Rectal smooth muscle tissue (tissue), 1 donor: ENCODE measurements around the gene COL27A1.

Experiments used
- H3K27ac ChIP-seq: one replicate; pipeline ENCODE4 v1.7.0; 2013; ENCODE audit warnings: low read depth, low read length, inconsistent platforms
- H3K27me3 ChIP-seq: one replicate; pipeline ENCODE4 v1.7.0; 2013; ENCODE audit warnings: low read length; ENCODE audit not compliant: control insufficient read depth, insufficient read depth
- H3K36me3 ChIP-seq: one replicate; pipeline ENCODE4 v1.7.0; 2013; ENCODE audit warnings: low read length; ENCODE audit not compliant: control insufficient read depth, insufficient read depth
- H3K4me1 ChIP-seq: one replicate; pipeline ENCODE4 v1.7.0; 2013; ENCODE audit warnings: low read length; ENCODE audit not compliant: control insufficient read depth, insufficient read depth
- H3K4me3 ChIP-seq: one replicate; pipeline ENCODE4 v1.7.0; 2013; ENCODE audit warnings: low read length
- H3K9ac ChIP-seq: one replicate; pipeline ENCODE4 v1.7.0; 2013; ENCODE audit warnings: low read length

COL27A1 gene

DNA sequence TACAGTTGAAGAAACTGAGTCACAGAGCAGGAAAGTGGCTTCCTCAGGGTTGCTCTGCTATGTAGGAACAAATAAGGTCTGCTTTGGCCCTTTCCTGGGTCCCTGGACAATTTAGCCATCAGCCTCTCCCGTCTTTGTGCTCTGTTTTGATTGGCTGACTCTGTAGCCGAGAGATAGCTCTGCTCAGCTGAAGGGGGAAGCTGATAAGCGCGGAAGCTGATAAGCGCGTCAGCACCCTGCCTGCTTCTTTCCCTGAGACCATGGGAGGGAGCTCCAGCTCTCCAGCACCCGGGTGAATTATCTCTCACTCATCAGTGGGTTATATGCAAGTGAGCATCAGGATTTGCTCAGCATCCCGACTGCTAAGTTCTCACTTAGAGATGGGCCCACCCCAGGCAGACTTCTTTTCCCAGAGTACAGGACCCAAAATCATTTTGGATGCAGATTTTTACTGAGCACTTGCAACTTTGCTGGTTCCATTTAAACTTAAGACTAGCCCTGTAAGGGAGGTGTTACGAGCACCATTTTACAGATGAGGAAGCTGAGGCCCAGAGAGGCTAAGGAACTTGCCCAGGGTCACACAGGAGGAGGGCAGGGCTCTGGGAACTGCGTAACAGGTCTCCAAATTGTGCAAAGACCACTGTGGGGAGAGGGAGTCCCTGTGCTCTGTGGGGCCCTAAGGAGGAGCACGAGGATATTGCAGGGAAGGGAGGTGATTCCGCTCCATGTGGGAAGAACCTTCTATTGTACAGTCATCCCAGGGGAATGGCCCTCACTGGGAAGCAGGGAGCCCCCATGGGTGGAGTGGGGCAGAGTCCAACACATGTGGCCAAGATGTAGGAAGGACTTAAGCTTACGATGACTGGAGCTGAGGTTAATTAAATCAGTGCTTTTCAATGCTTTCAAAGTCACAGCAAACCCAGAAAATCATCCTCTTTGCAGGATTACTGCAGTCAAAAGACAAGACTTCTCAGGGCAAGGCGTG lies 83.8 kb downstream of the COL27A1 start:
- Histone ChIP-seq H3K36me3 (no peaks in the 10 kb centered on the region), H3K27me3 (no peaks in the 10 kb centered on the region), H3K9ac (no peak overlapping the region), H3K4me3 (no peak overlapping the region), H3K4me1 (no peaks in the 10 kb centered on the region), H3K27ac (no peak overlapping the region)

DNA sequence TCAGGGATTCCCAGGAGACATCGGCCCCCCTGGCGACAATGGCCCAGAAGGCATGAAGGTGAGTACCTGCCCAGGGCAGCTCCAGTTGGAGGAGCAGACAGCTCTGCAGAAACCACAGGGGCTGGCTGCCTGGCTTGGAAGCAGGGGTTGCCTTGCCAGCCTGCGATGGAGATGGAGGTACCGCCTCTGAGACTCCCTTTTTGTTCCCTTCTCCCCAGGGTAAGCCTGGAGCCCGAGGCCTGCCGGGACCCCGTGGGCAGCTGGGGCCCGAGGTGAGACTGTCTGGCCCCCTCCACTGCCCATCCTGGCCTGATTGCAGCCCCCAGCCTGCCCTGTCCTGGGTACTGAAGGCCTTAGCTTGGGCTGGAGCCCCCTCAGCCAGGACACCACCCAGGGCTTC lies 84.9 kb downstream of the COL27A1 start:
- H3K27me3 ChIP-seq = no peaks in the 10 kb centered on the region
- H3K4me3 ChIP-seq = no peak overlapping the region
- H3K4me1 ChIP-seq = no peaks in the 10 kb centered on the region
- no peaks in the 10 kb centered on the region for H3K36me3 ChIP-seq
- H3K9ac ChIP-seq = no peak overlapping the region
- H3K27ac ChIP-seq = no peak overlapping the region

DNA sequence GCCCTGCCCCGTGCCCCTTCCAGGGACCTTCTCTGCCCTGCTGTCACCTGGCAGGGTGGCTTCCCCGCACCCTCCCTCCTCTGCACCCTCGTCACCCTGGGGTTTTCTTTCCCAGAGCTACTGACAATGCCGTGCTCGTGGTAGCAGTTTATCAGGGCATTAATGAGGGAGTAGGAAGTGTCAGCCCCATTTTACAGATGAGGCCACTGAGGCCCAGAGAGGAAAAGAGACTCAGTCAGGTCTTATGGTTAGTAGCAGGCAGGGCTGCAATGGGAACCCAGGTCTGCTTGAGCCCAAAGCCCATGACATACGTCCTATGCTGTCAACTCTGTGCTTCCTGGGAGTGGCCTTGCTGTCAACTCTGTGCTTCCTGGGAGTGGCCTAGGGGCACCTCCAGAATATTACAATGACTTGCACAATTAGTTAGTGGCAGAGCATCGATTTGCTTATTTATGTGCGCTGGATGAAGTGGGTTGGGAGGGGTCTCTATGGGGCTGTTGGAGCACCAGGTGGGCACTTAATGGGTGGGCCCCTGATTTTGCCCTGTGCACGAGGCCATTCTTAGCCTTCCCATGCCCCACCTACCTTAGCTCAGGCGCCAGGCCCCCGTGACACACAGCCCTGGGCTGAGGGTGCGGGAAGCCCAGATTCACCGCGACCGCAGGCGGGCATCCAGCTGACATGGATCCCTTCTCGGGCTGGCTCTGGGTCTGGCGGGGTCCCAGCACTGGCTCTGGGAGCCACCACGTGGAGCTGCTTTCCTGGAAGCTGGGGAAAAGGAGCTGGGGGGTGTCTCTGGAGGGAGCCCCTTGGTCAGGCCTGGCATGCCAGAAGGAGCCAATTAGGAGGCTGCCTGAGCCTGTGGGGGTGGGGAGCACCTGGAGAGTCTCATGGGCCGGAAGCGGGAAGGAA lies 85.6 kb downstream of the COL27A1 start:
- no peaks in the 10 kb centered on the region for H3K4me1 ChIP-seq
- no peak overlapping the region for H3K4me3 ChIP-seq
- no peak overlapping the region for H3K27ac ChIP-seq
- no peaks in the 10 kb centered on the region for H3K36me3 ChIP-seq
- no peaks in the 10 kb centered on the region for H3K27me3 ChIP-seq
- H3K9ac ChIP-seq = no peak overlapping the region

GRCh38 chr9:114242837-114243236 lies 87.5 kb downstream of the COL27A1 start:
- Histone ChIP-seq H3K4me3 (no peak overlapping the region), H3K27me3 (no peaks in the 10 kb centered on the region), H3K27ac (no peak overlapping the region), H3K36me3 (no peaks in the 10 kb centered on the region), H3K9ac (no peak overlapping the region), H3K4me1 (peaks cover under 1% of the 10 kb centered on the region)

DNA sequence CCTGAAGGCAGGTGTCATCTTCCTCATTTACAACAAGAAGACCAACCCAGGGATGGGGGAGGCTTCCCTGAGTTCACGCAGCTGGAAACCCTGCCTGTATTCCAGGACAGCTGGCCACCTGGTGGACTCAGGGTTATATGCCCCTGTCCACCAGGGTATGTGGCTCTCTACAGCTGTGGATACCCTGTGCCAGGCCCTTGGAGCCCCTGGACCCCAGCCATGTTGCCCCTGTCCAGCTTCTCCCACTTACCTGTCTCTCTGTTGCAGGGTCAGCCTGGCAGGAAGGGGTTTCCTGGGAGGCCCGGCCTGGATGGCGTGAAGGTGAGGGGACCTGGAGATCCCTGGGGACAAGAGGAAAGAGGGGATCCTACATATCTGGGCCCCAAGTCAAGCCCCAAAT lies 87.9 kb downstream of the COL27A1 start:
- no peak overlapping the region for H3K27ac ChIP-seq
- peaks cover 4% of the 10 kb centered on the region for H3K4me1 ChIP-seq
- no peak overlapping the region for H3K9ac ChIP-seq
- no peaks in the 10 kb centered on the region for H3K27me3 ChIP-seq
- H3K36me3 ChIP-seq = no peaks in the 10 kb centered on the region
- no peak overlapping the region for H3K4me3 ChIP-seq

GRCh38 chr9:114244570-114244969 lies 89.2 kb downstream of the COL27A1 start:
- H3K27me3 ChIP-seq = no peaks in the 10 kb centered on the region
- no peaks in the 10 kb centered on the region for H3K36me3 ChIP-seq
- no peak overlapping the region for H3K27ac ChIP-seq
- peaks cover 16% of the 10 kb centered on the region for H3K4me1 ChIP-seq
- no peak overlapping the region for H3K4me3 ChIP-seq
- H3K9ac ChIP-seq = no peak overlapping the region

DNA sequence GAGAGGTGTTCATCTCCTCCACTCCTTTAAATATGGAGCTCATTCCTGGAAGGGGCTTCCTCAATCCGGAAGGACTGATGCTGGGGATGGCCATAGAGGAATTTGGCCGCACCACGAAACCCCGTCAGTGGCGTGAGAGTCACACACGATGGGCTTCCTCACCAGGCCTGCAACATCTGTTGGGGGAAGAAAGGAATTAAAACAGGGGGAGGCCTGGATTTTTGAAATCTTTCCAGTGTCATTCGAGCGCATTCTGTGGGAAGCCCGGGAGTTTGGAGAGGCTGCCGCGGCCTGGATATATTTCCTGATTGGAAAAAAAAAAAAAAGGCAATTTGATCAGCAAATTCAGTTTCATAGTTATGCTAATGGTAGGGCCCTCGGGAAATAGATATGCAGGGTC lies 91.2 kb downstream of the COL27A1 start:
- no peak overlapping the region for H3K9ac ChIP-seq
- peaks cover 26% of the 10 kb centered on the region for H3K4me1 ChIP-seq
- H3K27me3 ChIP-seq = no peaks in the 10 kb centered on the region
- H3K36me3 ChIP-seq = no peaks in the 10 kb centered on the region
- H3K4me3 ChIP-seq = no peak overlapping the region
- H3K27ac ChIP-seq = no peak overlapping the region

- H3K4me1 ChIP-seq = peaks cover 26% of the 10 kb centered on the region
- H3K36me3 ChIP-seq = no peaks in the 10 kb centered on the region
- no peak overlapping the region for H3K9ac ChIP-seq
These were observed 91.7 kb downstream of the COL27A1 start for GRCh38 chr9:114247077-114247476.

DNA sequence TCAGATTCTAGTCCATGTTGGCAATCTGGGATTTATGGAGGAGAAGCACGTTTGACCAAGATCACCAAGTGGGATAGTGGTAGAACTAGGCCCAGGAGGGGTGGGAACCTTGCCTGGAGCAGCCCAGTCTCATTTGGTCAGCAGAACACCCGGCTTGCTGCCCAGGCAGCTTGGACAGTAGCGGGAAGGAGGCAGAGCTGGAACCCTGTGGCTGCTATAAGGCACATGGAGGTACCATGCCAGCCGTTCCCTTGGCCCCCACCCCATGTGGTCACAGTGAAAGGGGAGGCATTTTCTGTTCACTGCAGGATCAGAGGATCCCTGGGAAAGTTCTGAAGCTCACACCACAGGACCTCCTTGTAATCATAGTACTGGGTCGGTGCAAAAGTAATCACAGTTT lies 92.2 kb downstream of the COL27A1 start:
- H3K9ac ChIP-seq = no peak overlapping the region
- H3K27me3 ChIP-seq = no peaks in the 10 kb centered on the region
- no peak overlapping the region for H3K27ac ChIP-seq
- H3K36me3 ChIP-seq = no peaks in the 10 kb centered on the region
- no peak overlapping the region for H3K4me3 ChIP-seq
- H3K4me1 ChIP-seq = peaks cover 26% of the 10 kb centered on the region

More at GRCh38 chr9:114247077-114247476, 91.7 kb downstream of the COL27A1 start:
- Histone ChIP-seq H3K27ac (no peak overlapping the region), H3K4me3 (no peak overlapping the region), H3K27me3 (no peaks in the 10 kb centered on the region)

GRCh38 chr9:114248299-114248707 lies 93.0 kb downstream of the COL27A1 start:
- H3K4me3 ChIP-seq = no peak overlapping the region
- H3K4me1 ChIP-seq = peaks cover 26% of the 10 kb centered on the region
- peak overlapping the region; percentile 65 for H3K27ac ChIP-seq
- no peaks in the 10 kb centered on the region for H3K36me3 ChIP-seq
- no peak overlapping the region for H3K9ac ChIP-seq
- H3K27me3 ChIP-seq = no peaks in the 10 kb centered on the region

DNA sequence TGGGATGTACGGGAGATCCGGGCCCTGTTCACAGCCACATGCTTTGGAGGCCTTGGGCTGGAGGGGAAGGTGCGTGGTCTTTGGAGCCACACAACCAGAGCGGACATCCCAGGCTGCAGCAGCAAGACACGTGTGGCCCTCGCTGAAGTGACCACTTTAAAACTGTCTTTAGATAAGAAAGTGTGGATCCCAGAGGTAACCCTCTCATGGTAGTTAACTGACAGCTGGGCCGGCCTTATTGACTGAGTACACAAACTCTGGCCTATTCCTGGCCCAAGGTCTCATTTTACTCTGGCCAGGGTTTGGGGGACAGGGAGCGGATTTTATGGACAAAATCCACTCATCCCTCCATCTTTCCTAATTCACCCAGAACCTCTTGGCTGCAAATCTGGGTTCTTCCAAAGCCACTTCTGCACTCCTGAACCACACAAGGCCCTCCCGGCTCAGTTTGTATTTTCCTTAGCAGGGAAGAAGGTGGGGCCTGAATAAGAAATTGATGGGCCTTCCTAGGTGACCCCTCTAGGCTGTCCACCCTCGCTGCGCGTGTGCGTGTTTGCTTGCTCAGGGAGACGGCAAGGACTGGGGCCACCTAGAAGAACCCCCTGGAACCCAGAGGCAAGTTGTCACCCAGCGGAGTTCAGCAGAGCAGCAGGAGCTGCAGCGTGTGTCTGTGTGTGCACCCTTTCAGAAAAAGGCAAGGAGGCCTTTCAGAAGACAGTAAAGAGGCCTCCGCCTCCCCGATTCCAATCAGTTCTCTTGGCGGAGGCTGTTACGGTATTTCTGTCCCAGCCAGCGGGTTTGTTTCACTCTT lies 94.3 kb downstream of the COL27A1 start:
- no peaks in the 10 kb centered on the region for H3K27me3 ChIP-seq
- peaks cover 26% of the 10 kb centered on the region for H3K4me1 ChIP-seq
- H3K4me3 ChIP-seq = peak overlapping the region; percentile 14
- no peak overlapping the region for H3K9ac ChIP-seq
- H3K36me3 ChIP-seq = no peaks in the 10 kb centered on the region
- peak overlapping the region; percentile 78 for H3K27ac ChIP-seq

DNA sequence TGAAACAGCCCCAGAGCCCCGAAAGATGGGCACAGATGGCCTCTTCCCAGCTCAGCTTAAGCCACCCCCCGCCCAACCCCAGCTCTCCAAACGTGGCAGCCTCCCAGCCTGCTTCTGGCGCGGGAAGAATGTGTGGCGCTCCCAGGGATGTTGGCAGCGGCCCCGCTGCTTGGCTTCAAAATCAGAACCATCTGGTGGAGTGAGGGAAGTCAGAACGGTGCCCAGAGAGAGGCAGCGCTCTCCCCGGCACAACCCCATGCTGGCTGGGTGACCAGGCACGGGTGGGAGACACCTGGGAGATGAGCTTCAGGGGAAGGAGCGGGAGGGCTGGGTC lies 94.9 kb downstream of the COL27A1 start:
- Histone ChIP-seq H3K27me3 (no peaks in the 10 kb centered on the region), H3K4me1 (peaks cover 26% of the 10 kb centered on the region), H3K27ac (peak overlapping the region; percentile 78), H3K36me3 (no peaks in the 10 kb centered on the region), H3K4me3 (peak overlapping the region; percentile 14), H3K9ac (no peak overlapping the region)
